Heart right ventricle (tissue), 16 donors: ENCODE results near the gene LAPTM4A. TPM values are rescaled to one million over a fixed set of nuclear protein-coding genes. Genes with fewer than 3 reads are reported as not detected.

Experiments
- ATAC-seq, 8 donors: fragments of 200-7000 bp; cut with Tn5 transposase; one replicate each; pipeline ENCODE4 v1.9.1; 2020; ENCODE audit warnings: mild to moderate bottlenecking in 8 of 8, moderate library complexity in 8 of 8, moderate number of reproducible peaks in 1 of 8
- DNase-seq, 2 donors: peaks; one replicate each; pipeline ENCODE4 v3.0.0-alpha.2; 2020
- H3K27ac ChIP-seq, 10 donors: fragments of 200-600 bp; sonication (generic) in 2 of 10; one replicate each; pipeline versions ENCODE4 v1.5.0 to v1.8.0; 2020 to 2022; ENCODE audit warnings: mild to moderate bottlenecking in 3 of 10
- H3K27me3 ChIP-seq, 7 donors: fragments of 200-600 bp; one replicate each; pipeline ENCODE4 v1.8.0; 2021 to 2022; ENCODE audit warnings: mild to moderate bottlenecking in 2 of 7
- H3K36me3 ChIP-seq, 9 donors: fragments of 200-600 bp; sonication (generic) in 1 of 9; one replicate each; pipeline versions ENCODE4 v1.5.0 to v1.8.0; 2020 to 2022; ENCODE audit warnings: mild to moderate bottlenecking in 2 of 9
- H3K4me1 ChIP-seq, 9 donors: fragments of 200-600 bp; sonication (generic) in 1 of 9; one replicate each; pipeline versions ENCODE4 v1.5.0 to v1.8.0; 2020 to 2022; ENCODE audit warnings: mild to moderate bottlenecking in 4 of 9
- H3K4me3 ChIP-seq, 10 donors: fragments of 200-600 bp; sonication (generic) in 2 of 10; one replicate each; pipeline versions ENCODE4 v1.5.0 to v1.8.0; 2020 to 2022; ENCODE audit warnings: mild to moderate bottlenecking in 7 of 10, moderate library complexity in 2 of 10
- H3K9me3 ChIP-seq, 11 donors: fragments of 200-600 bp in 10 of 11; sonication (generic) in 2 of 11; one replicate each; pipeline versions ENCODE4 v1.5.0 to v1.8.0; 2013 to 2022; ENCODE audit warnings: mild to moderate bottlenecking in 2 of 11, control low read depth in 1 of 11, moderate library complexity in 1 of 11
- WGBS, 2 donors: extraction: QIAGEN DNeasy Blood & Tissue Kit; methylation state at CpG; one replicate each; pipeline ENCODE4 v1.1.7; 2013; ENCODE audit warnings: inconsistent platforms in 1 of 2; 5-methylcytosine and 5-hydroxymethylcytosine counted together
- intact Hi-C, 10 donors: fragments of 100-400 bp; cut with DNase I; formaldehyde crosslinking; loops; one replicate each; pipeline versions ENCODE4 v1.11.1 to v1.14.2; 2022
- polyA plus RNA-seq, 2 donors: library from polyadenylated mRNA; stranded (reverse); fragments of 200-250 nt; gene quantifications; one replicate each; pipeline ENCODE4 v1.2.3, GENCODE V29; 2013
- total RNA-seq, 10 donors: library from RNA; stranded (reverse); fragmentation: NEBNext Ultra II Directional in 3 of 10; extraction: Animal tissue kit (Norgen Biotek cat#: 25700) in 3 of 10; gene quantifications; one replicate each; pipeline versions ENCODE4 v1.2.1 to v1.2.4, GENCODE V29; 2021 to 2023
- TF ChIP-seq, protein P1 (sequence below), 9 donors: fragments of 200-600 bp; sonication (generic) in 2 of 9; IDR thresholded peaks; one replicate each; pipeline versions ENCODE4 v1.5.0 to v1.8.0; 2021 to 2022; ENCODE audit warnings: antibody characterized with exemption in 9 of 9, mild to moderate bottlenecking in 5 of 9, moderate library complexity in 1 of 9
- donor health status: Arrhythmogenic right ventricular cardiomyopathy.
- donor health status: ischemic (EF 13 %, LVEDD 7.1; RV severe dilation, severe dysfunction).
- donor health status: healthy with polysubstance abuse.
- donor health status: DM: no; HTN: yes; CAD: no.
- donor health status: DM: no; HTN: no; CAD: no.
- donor health status: ischemic (EF 25% LVEDD 6.9; RV normal size, moderate dysfunction).
- donor health status: ischemic (EF 25% LVEDD 5.7; RV mildly dilated, moderate dysfunction).
- donor health status: healthy.
- donor health status: DM: yes; HTN: yes; CAD: no.
- donor health status: Ischemic cardiomyopathy.
- donor health status: ischemic (EF 35%, LVEDD 5.7; RV mildly dilated, moderate dysfunction).
- donor health status: nonischemic (EF 11% LVEDD 7.7; RV severe dilation, severe dysfunction).
- donor health status: DM: yes; HTN: yes; CAD: no.
- donor health status: PGD.
- donor health status: ischemic (EF 29% LVEDD 5.4; RV normal size, mild dysfunction).
- donor health status: nonischemic (EF 23%, LVEDD 6.1; RV moderate dilation, normal function).

LAPTM4A gene
- total and polyA plus RNA-seq, 12 donors, result 83.3 to 325 (median 183) TPM

DNA sequence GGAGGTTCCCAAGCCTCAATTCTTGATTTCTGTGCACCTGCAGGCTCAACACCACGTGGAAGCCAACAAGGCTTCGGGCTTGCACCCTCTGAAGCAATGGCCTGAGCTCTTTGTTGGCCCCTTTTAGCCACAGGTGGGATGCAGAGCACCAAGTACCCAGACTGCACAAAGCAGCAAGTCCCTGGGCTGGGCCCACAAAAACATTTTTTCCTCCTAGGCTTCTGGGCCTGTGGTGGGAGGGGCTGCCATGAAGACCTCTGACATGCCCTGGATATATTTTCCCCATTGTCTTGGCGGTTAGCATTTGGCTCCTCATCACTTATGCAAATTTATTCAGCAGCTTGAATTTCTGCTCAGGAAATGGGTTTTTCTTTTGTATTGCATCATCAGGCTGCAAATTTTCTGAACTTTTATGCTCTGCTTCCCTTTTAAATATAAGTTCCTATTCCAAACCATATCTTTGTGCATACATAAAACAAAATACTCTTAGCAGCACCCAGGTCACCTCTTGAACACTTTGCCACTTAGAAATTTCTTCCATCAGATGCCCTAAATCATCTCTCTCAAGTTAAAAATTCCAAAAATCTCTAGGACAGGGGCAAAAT lies 29.9 kb downstream of the LAPTM4A start:
- 84 to 94% methylated on average over 3 of the region's 3 CpGs for WGBS, 2 donors

DNA sequence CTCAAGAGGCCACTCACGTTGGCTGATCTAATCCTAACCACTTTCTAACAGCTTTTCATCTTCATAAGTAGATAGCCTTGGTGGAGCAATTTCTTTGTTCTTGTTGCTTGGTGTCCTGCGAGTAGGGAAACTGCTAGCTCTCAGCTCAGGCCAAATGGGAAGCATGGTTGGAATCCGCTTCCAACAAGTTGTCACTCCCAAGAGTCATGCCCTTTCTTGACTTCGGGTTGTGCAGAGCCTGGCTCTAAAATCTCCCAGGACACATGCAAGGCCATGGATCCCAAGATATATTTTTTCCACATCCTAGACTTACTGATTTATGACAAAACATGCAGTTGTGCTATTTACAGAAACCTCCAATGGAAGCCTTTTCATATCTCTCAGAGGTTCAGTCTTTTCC lies 31.7 kb downstream of the LAPTM4A start:
- no peak overlapping the region for H3K27ac ChIP-seq
- H3K4me3 ChIP-seq, result no peak overlapping the region
- H3K4me1 ChIP-seq, result peaks cover 0 to 7% (median 0%) of the 10 kb centered on the region in 9 donors
- ATAC-seq (peak in 4 of 8 donors; percentile 45 to 71 (median 52)), DNase-seq (no peak)
- TF ChIP-seq, protein P1, sequence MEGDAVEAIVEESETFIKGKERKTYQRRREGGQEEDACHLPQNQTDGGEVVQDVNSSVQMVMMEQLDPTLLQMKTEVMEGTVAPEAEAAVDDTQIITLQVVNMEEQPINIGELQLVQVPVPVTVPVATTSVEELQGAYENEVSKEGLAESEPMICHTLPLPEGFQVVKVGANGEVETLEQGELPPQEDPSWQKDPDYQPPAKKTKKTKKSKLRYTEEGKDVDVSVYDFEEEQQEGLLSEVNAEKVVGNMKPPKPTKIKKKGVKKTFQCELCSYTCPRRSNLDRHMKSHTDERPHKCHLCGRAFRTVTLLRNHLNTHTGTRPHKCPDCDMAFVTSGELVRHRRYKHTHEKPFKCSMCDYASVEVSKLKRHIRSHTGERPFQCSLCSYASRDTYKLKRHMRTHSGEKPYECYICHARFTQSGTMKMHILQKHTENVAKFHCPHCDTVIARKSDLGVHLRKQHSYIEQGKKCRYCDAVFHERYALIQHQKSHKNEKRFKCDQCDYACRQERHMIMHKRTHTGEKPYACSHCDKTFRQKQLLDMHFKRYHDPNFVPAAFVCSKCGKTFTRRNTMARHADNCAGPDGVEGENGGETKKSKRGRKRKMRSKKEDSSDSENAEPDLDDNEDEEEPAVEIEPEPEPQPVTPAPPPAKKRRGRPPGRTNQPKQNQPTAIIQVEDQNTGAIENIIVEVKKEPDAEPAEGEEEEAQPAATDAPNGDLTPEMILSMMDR (IDR thresholded peaks at IDR 0.05), result no peak
- peaks cover 0 to 23% (median under 1%) of the 10 kb centered on the region in 11 donors for H3K9me3 ChIP-seq
- no peaks in the 10 kb centered on the region for H3K36me3 ChIP-seq
- H3K27me3 ChIP-seq, result no peaks in the 10 kb centered on the region
- 81 to 84% methylated on average over 4 of the region's 4 CpGs for WGBS, 2 donors
- intact Hi-C loops, result loop anchor here in 2 of 10 donors (5.0 kb wide), 1 partner anchor 33 kb away; the partner anchor contains the start of gene LAPTM4A (in 2 of the 2)

More for the DNA sequence above, 29.9 kb downstream of the LAPTM4A start:
- Histone ChIP-seq H3K9me3 (peaks cover 0 to 23% (median 0%) of the 10 kb centered on the region in 11 donors), H3K27me3 (no peaks in the 10 kb centered on the region), H3K4me3 (no peak overlapping the region), H3K27ac (no peak overlapping the region), H3K4me1 (peaks cover 0 to 7% (median 0%) of the 10 kb centered on the region in 9 donors), H3K36me3 (no peaks in the 10 kb centered on the region)
- TF ChIP-seq, protein P1 (IDR thresholded peaks at IDR 0.05), result no peak
- DNase-seq (no peak), ATAC-seq (no peak)
- intact Hi-C loops, result no loop called here

DNA sequence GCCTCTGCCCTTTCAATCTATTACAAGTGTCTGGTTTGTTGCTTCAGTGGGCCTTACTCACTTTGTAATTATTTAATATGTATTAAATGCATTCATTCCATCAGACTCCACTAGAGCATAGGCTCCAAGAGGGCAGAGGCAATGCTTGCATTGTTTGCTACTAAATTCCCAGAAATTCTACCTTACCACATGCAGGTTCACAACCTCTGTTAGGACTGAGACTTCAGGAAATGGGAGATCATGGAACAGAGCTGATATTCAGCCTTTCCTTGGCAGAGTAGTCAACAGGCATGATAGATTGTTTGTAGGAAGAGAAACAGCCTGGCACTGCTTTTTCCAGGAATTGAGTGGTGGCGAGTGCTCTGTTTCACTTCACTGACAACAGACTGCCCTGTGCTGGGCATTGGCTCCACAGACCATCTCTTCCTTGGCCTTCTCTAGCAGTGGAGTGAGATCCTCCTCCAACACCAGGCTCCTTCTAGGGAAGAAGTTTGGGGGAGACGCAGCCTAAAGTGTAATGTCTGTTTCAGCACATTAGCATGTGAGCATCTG lies 32.8 kb downstream of the LAPTM4A start:
- Histone ChIP-seq H3K4me1 (peaks cover 0 to 3% (median 0%) of the 10 kb centered on the region in 9 donors), H3K9me3 (peaks cover 0 to 27% (median 3%) of the 10 kb centered on the region in 11 donors), H3K36me3 (no peaks in the 10 kb centered on the region), H3K27ac (no peak overlapping the region), H3K4me3 (no peak overlapping the region), H3K27me3 (peaks cover 0 to 7% (median 0%) of the 10 kb centered on the region in 7 donors)
- TF ChIP-seq, protein P1 (IDR thresholded peaks at IDR 0.05), result no peak
- 70 to 77% methylated on average over 2 of the region's 2 CpGs for WGBS, 2 donors
- intact Hi-C loops, result loop anchor here in 2 of 10 donors (5.0 kb wide), 1 partner anchor 34 kb away; the partner anchor contains the start of gene LAPTM4A (in 2 of the 2)
- peak in 3 of 8 donors; percentile 27 to 44 (median 34) for ATAC-seq
- DNase-seq, result no peak

DNA sequence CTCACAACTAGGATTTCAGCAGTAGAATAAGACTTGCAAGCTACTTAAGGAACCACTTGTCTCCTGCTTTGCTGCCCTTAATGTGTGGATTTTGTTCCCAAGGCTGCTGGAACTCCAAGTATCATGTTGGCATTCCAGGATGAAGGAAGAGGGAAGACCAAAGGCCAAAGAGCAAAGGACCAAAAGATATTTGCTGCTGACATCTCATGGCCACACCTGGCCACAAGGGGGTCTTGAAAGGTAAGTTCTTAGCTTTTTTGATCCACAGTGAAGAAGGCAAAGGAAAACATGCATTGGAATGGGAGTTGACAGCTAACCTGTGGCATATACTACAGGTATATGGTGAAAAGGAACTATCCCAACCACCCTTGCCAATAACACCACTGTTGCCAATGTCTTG lies 35.1 kb downstream of the LAPTM4A start:
- no peaks in the 10 kb centered on the region for H3K36me3 ChIP-seq
- H3K4me1 ChIP-seq, result peaks cover 3 to 16% (median 11%) of the 10 kb centered on the region in 9 donors
- H3K27me3 ChIP-seq, result peaks cover 0 to 30% (median 5%) of the 10 kb centered on the region in 7 donors
- DNase-seq (no peak), ATAC-seq (no peak)
- no peak overlapping the region for H3K27ac ChIP-seq
- peaks cover 0 to 17% (median under 1%) of the 10 kb centered on the region in 11 donors for H3K9me3 ChIP-seq
- TF ChIP-seq, protein P1 (IDR thresholded peaks at IDR 0.05), result no peak
- intact Hi-C loops, result loop anchor here in 4 of 10 donors (2.0 to 5.0 kb wide), 3 partner anchors 36 to 78 kb away; partner anchors contain the start of gene LAPTM4A (in 2 of the 4)
- no peak overlapping the region for H3K4me3 ChIP-seq
